GM19467 (cell line): Measurements from ENCODE around the gene UXS1.
"Not testable (repeated sequence)": the region's sequence is repeated elsewhere in the genome, so short reads cannot be mapped to it uniquely, and the experiment has no call there.

ENCODE experiments used
- ATAC-seq: cut with Tn5 transposase; IDR thresholded peaks from one replicate; pipeline ENCODE4 v1.9.1; 2021; ENCODE audit warnings: mild to moderate bottlenecking, moderate library complexity; ENCODE audit not compliant: unreplicated experiment

The UXS1 gene

GRCh38 chr2:106137731-106138521, 56.2 kb downstream of the UXS1 start:
- ATAC-seq: no peak

- not testable (repeated sequence) for ATAC-seq
These were observed 62.9 kb downstream of the UXS1 start for GRCh38 chr2:106131192-106131591.

GRCh38 chr2:106130251-106130998, 63.7 kb downstream of the UXS1 start:
- ATAC-seq: no peak

GRCh38 chr2:106129592-106129991, 64.5 kb downstream of the UXS1 start:
- ATAC-seq: no peak

GRCh38 chr2:106129150-106129549, 65.0 kb downstream of the UXS1 start:
- no peak for ATAC-seq

- no peak for ATAC-seq
These were observed 66.3 kb downstream of the UXS1 start for GRCh38 chr2:106127776-106128268.

GRCh38 chr2:106127282-106127771, 66.8 kb downstream of the UXS1 start:
- ATAC-seq: no peak

GRCh38 chr2:106126705-106127281, 67.3 kb downstream of the UXS1 start:
- ATAC-seq: no peak

GRCh38 chr2:106126295-106126694, 67.8 kb downstream of the UXS1 start:
- ATAC-seq: no peak

- no peak for ATAC-seq
These were observed 69.1 kb downstream of the UXS1 start for GRCh38 chr2:106124905-106125549.

GRCh38 chr2:106124106-106124756, 69.9 kb downstream of the UXS1 start:
- ATAC-seq: no peak

GRCh38 chr2:106122157-106122556, 71.9 kb downstream of the UXS1 start:
- ATAC-seq: no peak

- ATAC-seq: no peak
These were observed 73.7 kb downstream of the UXS1 start for GRCh38 chr2:106120432-106120831.

GRCh38 chr2:106119074-106119473, 75.0 kb downstream of the UXS1 start:
- no peak for ATAC-seq

- ATAC-seq: no peak
These were observed 76.0 kb downstream of the UXS1 start for GRCh38 chr2:106117882-106118684.

- ATAC-seq: no peak
These were observed 76.8 kb downstream of the UXS1 start for GRCh38 chr2:106117347-106117746.

GRCh38 chr2:106116248-106116647, 77.9 kb downstream of the UXS1 start:
- no peak for ATAC-seq

- no peak for ATAC-seq
These were observed 78.4 kb downstream of the UXS1 start for GRCh38 chr2:106115665-106116064.

GRCh38 chr2:106115250-106115649, 78.9 kb downstream of the UXS1 start:
- ATAC-seq: no peak

- ATAC-seq: no peak
These were observed 79.9 kb downstream of the UXS1 start for GRCh38 chr2:106114166-106114565.
